Osteocyte (in vitro differentiated cells): ENCODE results near the gene LEMD2. TPM values are rescaled to one million over a fixed set of nuclear protein-coding genes. Genes with fewer than 3 reads are reported as not detected.
A peak's percentile ranks its signal among the peaks of the same experiment; 100 is the strongest.

Experiments used
- DNase-seq: peaks from one replicate; pipeline ENCODE4 v3.0.0; 2021; ENCODE audit warnings: mixed read lengths; ENCODE audit not compliant: unreplicated experiment; ENCODE audit errors: extremely low spot score
- H3K27ac Mint-ChIP-seq: one replicate; pipeline ENCODE4 v1.8.0; 2021; ENCODE audit warnings: mild to moderate bottlenecking, mixed read lengths; ENCODE audit not compliant: unreplicated experiment
- H3K27me3 Mint-ChIP-seq: one replicate; pipeline ENCODE4 v1.8.0; 2021; ENCODE audit warnings: mixed read lengths; ENCODE audit not compliant: unreplicated experiment
- H3K36me3 Mint-ChIP-seq: one replicate; pipeline ENCODE4 v1.8.0; 2021; ENCODE audit warnings: mixed read lengths; ENCODE audit not compliant: unreplicated experiment
- H3K4me1 Mint-ChIP-seq: one replicate; pipeline ENCODE4 v1.8.0; 2021; ENCODE audit warnings: mixed read lengths; ENCODE audit not compliant: unreplicated experiment
- H3K4me3 Mint-ChIP-seq: one replicate; pipeline ENCODE4 v1.8.0; 2021; ENCODE audit warnings: mild to moderate bottlenecking, moderate library complexity, mixed read lengths; ENCODE audit not compliant: unreplicated experiment
- H3K9me3 Mint-ChIP-seq: one replicate; pipeline ENCODE4 v1.8.0; 2021; ENCODE audit warnings: mixed read lengths; ENCODE audit not compliant: unreplicated experiment
- CTCF ChIP-seq: fragments of 200-600 bp; sonication (generic); IDR thresholded peaks from 2 replicates; pipeline ENCODE4 v1.5.0; 2021; ENCODE audit warnings: antibody characterized with exemption, mild to moderate bottlenecking, moderate library complexity
- total RNA-seq: library from RNA; stranded (reverse); gene quantifications from 2 replicates; pipeline ENCODE4 v1.2.1, GENCODE V29; 2021

Gene LEMD2
- total RNA-seq, 1 donor from 2014 or later, result 70.4 TPM

GRCh38 chr6:33787346-33787953 is 1.5 kb downstream of the LEMD2 start:
- Mint-ChIP-seq H3K4me1 (peaks cover 67% of the 10 kb centered on the region), H3K9me3 (no peaks in the 10 kb centered on the region), H3K36me3 (peaks cover 19% of the 10 kb centered on the region), H3K27ac (peak overlapping the region; percentile 93), H3K4me3 (peak overlapping the region; percentile 82), H3K27me3 (no peaks in the 10 kb centered on the region)
- DNase-seq, result no peak
- TF ChIP-seq CTCF, result no peak

GRCh38 chr6:33786736-33787135 is 2.2 kb downstream of the LEMD2 start:
- no peak for DNase-seq
- no peak overlapping the region for H3K4me3 Mint-ChIP-seq
- peak overlapping the region; percentile 27 for H3K27ac Mint-ChIP-seq
- H3K4me1 Mint-ChIP-seq, result peaks cover 74% of the 10 kb centered on the region
- H3K36me3 Mint-ChIP-seq, result peaks cover 23% of the 10 kb centered on the region
- H3K9me3 Mint-ChIP-seq, result no peaks in the 10 kb centered on the region
- TF ChIP-seq CTCF, result no peak
- no peaks in the 10 kb centered on the region for H3K27me3 Mint-ChIP-seq

GRCh38 chr6:33785778-33786177 is 3.2 kb downstream of the LEMD2 start:
- TF ChIP-seq CTCF, result no peak
- Mint-ChIP-seq H3K27me3 (no peaks in the 10 kb centered on the region), H3K4me1 (peaks cover 80% of the 10 kb centered on the region), H3K4me3 (no peak overlapping the region), H3K36me3 (peaks cover 23% of the 10 kb centered on the region), H3K27ac (no peak overlapping the region), H3K9me3 (no peaks in the 10 kb centered on the region)
- no peak for DNase-seq

GRCh38 chr6:33784787-33785186 is 4.1 kb downstream of the LEMD2 start:
- TF ChIP-seq CTCF, result no peak

GRCh38 chr6:33783781-33784520 is 5.0 kb downstream of the LEMD2 start:
- DNase-seq, result no peak
- Mint-ChIP-seq H3K27ac (no peak overlapping the region), H3K9me3 (no peaks in the 10 kb centered on the region), H3K4me3 (no peak overlapping the region), H3K4me1 (peaks cover 63% of the 10 kb centered on the region), H3K27me3 (no peaks in the 10 kb centered on the region), H3K36me3 (peaks cover 39% of the 10 kb centered on the region)
- TF ChIP-seq CTCF, result no peak

More at GRCh38 chr6:33784787-33785186, 4.1 kb downstream of the LEMD2 start:
- peaks cover 70% of the 10 kb centered on the region for H3K4me1 Mint-ChIP-seq
- no peaks in the 10 kb centered on the region for H3K9me3 Mint-ChIP-seq
- peak overlapping the region; percentile 47 for H3K27ac Mint-ChIP-seq
- H3K27me3 Mint-ChIP-seq, result no peaks in the 10 kb centered on the region
- no peak for DNase-seq
- peaks cover 31% of the 10 kb centered on the region for H3K36me3 Mint-ChIP-seq
- H3K4me3 Mint-ChIP-seq, result no peak overlapping the region
